GM10248 (cell line): Measurements from ENCODE around the gene TCEANC2.

Source experiments
- CTCF ChIA-PET: fragments of 300-600 bp; sonication (Branson Sonifier 250); formaldehyde crosslinking; extraction: SDS; loops from one replicate; lab custom pipeline; 2021; ENCODE audit warnings: antibody characterized with exemption; lab: Yijun Ruan, JAX
- POLR2A ChIA-PET: fragments of 350-650 bp; sonication (Branson Sonifier 250); formaldehyde crosslinking; extraction: SDS; loops from one replicate; lab custom pipeline; 2020; ENCODE audit warnings: antibody characterized with exemption; lab: Yijun Ruan, JAX
- DNase-seq: peaks from one replicate; pipeline ENCODE4 v3.0.0; 2012; ENCODE audit errors: extremely low spot score
- TF ChIP-seq, protein P1 (sequence below): IDR thresholded peaks from 2 replicates; pipeline ENCODE4 v1.5.1; 2012; ENCODE audit warnings: mild to moderate bottlenecking, low read depth; ENCODE audit errors: extremely low read depth, missing control alignments, control extremely low read depth

Gene TCEANC2

DNA sequence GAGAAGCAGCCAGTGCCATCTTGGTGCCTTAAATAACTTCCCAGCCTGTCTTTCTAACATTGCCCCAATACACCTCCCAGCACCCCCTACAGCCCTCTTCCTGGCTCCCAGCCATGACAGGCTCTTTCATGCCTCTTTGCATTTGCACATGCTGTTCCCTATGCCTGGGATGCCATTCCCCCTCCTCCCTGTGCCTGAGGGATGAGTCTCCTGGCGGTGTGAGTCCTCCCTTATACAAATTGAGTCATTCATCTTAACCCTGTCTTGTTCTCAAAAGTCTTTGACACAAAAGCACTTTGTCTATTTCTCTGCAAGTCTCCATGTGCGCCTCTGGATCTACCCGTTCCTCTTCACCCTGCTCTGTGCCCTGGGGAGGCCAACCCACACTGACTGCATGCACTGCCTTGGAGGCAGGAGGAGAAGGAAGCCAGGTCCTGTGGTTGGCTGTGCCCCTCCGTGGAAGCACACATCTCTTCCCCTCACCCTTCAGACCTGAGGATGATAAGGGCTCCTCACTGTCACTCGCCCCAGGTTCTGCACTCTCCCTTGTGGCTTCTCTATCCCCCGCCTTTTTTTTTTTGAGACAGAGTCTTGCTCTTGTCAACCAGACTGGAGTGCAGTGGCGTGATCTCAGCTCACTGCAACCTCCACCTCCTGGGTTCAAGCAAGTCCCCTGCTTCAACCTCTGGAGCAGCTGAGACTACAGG is 74.3 kb downstream of the TCEANC2 start:
- DNase-seq, result no peak
- TF ChIP-seq, protein P1, sequence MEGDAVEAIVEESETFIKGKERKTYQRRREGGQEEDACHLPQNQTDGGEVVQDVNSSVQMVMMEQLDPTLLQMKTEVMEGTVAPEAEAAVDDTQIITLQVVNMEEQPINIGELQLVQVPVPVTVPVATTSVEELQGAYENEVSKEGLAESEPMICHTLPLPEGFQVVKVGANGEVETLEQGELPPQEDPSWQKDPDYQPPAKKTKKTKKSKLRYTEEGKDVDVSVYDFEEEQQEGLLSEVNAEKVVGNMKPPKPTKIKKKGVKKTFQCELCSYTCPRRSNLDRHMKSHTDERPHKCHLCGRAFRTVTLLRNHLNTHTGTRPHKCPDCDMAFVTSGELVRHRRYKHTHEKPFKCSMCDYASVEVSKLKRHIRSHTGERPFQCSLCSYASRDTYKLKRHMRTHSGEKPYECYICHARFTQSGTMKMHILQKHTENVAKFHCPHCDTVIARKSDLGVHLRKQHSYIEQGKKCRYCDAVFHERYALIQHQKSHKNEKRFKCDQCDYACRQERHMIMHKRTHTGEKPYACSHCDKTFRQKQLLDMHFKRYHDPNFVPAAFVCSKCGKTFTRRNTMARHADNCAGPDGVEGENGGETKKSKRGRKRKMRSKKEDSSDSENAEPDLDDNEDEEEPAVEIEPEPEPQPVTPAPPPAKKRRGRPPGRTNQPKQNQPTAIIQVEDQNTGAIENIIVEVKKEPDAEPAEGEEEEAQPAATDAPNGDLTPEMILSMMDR, result no peak
- POLR2A ChIA-PET, result no interaction called here
- CTCF ChIA-PET, result interaction anchor here (1.6 kb wide), 1 partner anchor 13 kb away, joined by 3 read pairs; no protein-coding TSS in a partner anchor

DNA sequence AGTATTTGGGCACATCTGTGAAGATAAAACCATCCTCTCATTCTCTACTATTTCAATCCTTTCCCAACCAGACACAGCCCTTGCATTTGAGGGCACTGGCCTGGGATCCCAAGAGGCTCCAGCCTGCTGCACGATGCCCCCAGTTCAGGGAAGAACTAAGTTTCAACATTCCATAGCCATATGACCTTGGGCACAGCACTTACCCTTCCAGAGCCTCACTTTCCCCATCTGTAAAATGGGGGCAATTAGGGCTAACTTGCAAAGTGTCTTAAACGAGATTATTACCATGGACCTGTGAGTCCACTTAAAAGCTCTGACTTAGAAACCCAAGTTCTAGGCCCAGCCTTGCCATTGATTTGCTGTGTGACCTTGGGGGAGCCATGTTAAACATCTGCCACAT is 76.5 kb downstream of the TCEANC2 start:
- POLR2A ChIA-PET, result no interaction called here
- DNase-seq, result no peak
- CTCF ChIA-PET, result no interaction called here
- TF ChIP-seq, protein P1, result no peak

DNA sequence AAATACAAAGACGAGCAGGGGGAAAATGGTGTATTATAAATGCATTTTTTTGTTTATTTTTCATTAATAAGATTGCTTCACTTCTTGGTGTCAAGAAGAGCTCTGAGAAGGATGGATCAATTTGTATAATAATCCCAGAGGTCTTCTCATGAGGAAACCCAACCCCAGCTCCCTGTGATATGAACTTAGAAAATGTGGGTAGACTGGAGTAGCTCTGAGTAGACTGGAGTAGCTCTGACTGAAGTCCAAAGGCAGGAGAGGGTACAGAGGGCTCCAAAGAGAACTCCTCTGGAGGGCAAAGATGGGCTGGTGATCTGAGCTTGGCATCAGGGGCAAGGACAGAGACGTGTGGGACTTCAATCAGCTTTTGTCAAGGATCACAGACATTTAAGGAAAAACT is 78.0 kb downstream of the TCEANC2 start:
- CTCF ChIA-PET, result interaction anchor here (0.6 to 1.2 kb wide), 2 partner anchors 22 to 327 kb away, joined by 3 read pairs; partner anchors contain the start of gene CDCP2
- POLR2A ChIA-PET, result no interaction called here
- DNase-seq, result no peak
- TF ChIP-seq, protein P1, result no peak

DNA sequence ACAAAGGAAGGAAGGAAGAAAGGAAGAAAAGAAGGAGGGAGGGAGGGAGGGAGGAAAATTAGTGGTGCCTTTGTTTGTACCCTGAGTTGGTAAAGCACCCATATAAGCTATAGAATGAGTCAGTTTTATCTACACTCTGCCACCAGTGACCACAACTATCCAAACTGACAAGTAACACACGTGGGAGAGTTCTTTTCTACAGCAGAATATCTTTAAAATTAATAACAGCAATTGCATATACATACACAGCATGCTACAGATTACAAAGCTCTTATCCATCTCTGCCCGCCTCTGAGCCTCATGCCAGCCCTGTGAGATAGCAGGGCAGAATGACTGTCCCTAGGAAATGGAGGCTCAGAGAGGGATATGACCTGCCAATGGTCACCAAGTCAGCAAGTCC is 79.1 kb downstream of the TCEANC2 start:
- TF ChIP-seq, protein P1, result no peak
- ChIA-PET CTCF (no interaction called here), POLR2A (no interaction called here)
- no peak for DNase-seq

DNA sequence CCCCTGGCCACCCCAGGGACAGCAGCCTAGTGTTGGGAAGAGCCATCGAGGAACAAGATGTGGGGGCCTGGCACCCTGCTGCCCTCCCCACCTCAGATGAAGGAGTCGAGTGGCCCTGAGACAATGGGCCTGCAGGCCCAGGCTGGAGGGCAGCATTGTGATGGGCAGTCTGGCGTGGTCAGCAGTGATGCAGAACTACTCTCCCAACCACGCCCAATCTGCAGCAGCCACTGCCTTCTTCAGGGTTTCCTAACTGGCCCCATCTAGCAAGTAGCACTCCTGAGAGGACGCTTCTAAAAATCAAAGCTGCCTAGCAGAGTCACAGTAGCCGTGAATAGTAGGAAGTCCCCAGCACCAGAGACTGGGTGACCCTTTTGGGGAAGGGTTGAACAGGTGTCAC is 80.9 kb downstream of the TCEANC2 start:
- TF ChIP-seq, protein P1, result no peak
- no peak for DNase-seq
- CTCF ChIA-PET, result interaction anchor here (1.4 kb wide), 1 partner anchor 12 kb away, joined by 4 read pairs; no protein-coding TSS in a partner anchor
- POLR2A ChIA-PET, result no interaction called here

DNA sequence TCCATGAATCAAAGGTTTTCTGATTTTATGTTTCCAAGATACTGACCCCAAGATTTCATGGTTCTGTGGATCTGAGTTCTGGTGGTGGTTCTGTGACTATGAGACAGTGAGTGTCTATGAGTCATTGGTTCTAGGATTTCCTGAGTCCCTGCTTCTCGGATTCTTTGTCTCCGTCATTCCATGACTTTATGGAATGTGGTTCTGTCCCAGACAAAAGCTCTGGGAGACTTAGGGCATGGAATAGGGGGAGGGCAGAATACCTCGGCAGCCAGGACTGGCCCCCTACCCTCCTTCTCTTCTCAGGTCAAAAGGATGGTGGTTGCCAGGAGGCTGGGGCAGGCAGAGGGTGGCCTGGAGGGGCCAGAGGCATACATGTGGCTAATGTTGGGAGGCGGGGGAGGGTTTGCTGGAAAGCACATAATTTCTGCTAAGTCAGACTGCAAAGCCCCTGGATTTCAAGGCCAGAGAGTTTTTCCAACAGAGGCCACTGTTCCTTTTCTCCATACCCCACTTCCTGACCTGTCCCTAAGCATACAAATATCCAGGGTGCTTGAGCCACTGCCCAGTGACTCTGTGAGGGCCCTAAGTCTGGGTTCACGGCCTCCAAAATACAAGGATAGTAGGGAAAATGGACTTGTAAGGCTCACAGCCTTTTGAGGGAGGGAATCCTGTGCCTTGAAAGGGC is 82.2 kb downstream of the TCEANC2 start:
- TF ChIP-seq, protein P1, result no peak
- POLR2A ChIA-PET, result no interaction called here
- CTCF ChIA-PET, result interaction anchor here (1.6 kb wide), 1 partner anchor 14 kb away, joined by 3 read pairs; no protein-coding TSS in a partner anchor
- DNase-seq, result no peak
